Sigmoid colon (tissue), 7 donors: ENCODE results near the gene TJP2. TPM values are rescaled to one million over a fixed set of nuclear protein-coding genes. Genes with fewer than 3 reads are reported as not detected.

Experiments used
- DNase-seq: peaks from one replicate; pipeline ENCODE4 v3.0.0-alpha.2; 2019
- H3K27ac ChIP-seq, 4 donors: fragments of 200-600 bp; sonication (generic); one replicate each; pipeline ENCODE4 v1.5.1; 2016 to 2019; ENCODE audit warnings: mild to moderate bottlenecking in 1 of 4
- H3K27me3 ChIP-seq, 3 donors: fragments of 200-600 bp; sonication (generic); one replicate each; pipeline ENCODE4 v1.5.1; 2019; ENCODE audit warnings: mild to moderate bottlenecking in 1 of 3
- H3K36me3 ChIP-seq, 4 donors: fragments of 200-600 bp; sonication (generic); one replicate each; pipeline ENCODE4 v1.5.1; 2016 to 2019
- H3K4me1 ChIP-seq, 4 donors: fragments of 200-600 bp; sonication (generic); one replicate each; pipeline ENCODE4 v1.5.1; 2017 to 2019
- H3K4me3 ChIP-seq, 4 donors: fragments of 200-600 bp; sonication (generic); one replicate each; pipeline ENCODE4 v1.5.1; 2017 to 2019; ENCODE audit warnings: mild to moderate bottlenecking in 2 of 4, moderate library complexity in 1 of 4
- H3K9me3 ChIP-seq, 4 donors: fragments of 200-600 bp in 3 of 4; sonication (generic) in 3 of 4; one replicate each; pipeline versions ENCODE4 v1.5.1 to v1.6.1; 2013 to 2019
- EP300 ChIP-seq, 4 donors: sonication (generic); formaldehyde crosslinking; IDR thresholded peaks; one replicate each; pipeline ENCODE4 v1.6.1; 2017; ENCODE audit warnings: antibody characterized with exemption in 4 of 4
- POLR2A ChIP-seq, 2 donors: fragments of 450-650 bp; IDR thresholded peaks; one replicate each; pipeline ENCODE4 v1.6.1; 2016; ENCODE audit warnings: antibody characterized with exemption in 2 of 2, mild to moderate bottlenecking in 2 of 2, moderate library complexity in 2 of 2
- POLR2AphosphoS5 ChIP-seq, 4 donors: sonication (generic); formaldehyde crosslinking; IDR thresholded peaks; one replicate each; pipeline ENCODE4 v1.6.1; 2017; ENCODE audit warnings: antibody characterized with exemption in 4 of 4
- WGBS, 2 donors: extraction: QIAGEN DNeasy Blood & Tissue Kit; methylation state at CpG; one replicate each; pipeline ENCODE4 v1.1.7; 2013; 5-methylcytosine and 5-hydroxymethylcytosine counted together
- intact Hi-C: fragments of 100-400 bp; cut with DNase I; formaldehyde crosslinking; loops from one replicate; pipeline ENCODE4 v1.15.1; 2023
- polyA plus RNA-seq, 3 donors: library from polyadenylated mRNA; stranded (reverse); fragments of 200-250 nt; gene quantifications; one replicate each; pipeline ENCODE4 v1.2.3, GENCODE V29; 2013
- total RNA-seq, 4 donors: library from RNA; depleted of rRNA; stranded (reverse); fragments of >200 nt; gene quantifications; one replicate each; pipeline ENCODE4 v1.1.0, GENCODE V29; 2016
- TF ChIP-seq, protein P1 (sequence below), 4 experiments: fragments of 450-650 bp in 3 of 4; fragments of 200-600 bp in 1 of 4; IDR thresholded peaks; one replicate each; pipeline ENCODE4 v1.5.1; 2016 to 2019; ENCODE audit warnings: antibody characterized with exemption in 4 of 4, mild to moderate bottlenecking in 3 of 4, moderate library complexity in 2 of 4
- donor health status: healthy with polysubstance abuse.
- donor health status: Bipolar disorder and iron deficiency.
- donor health status: healthy.

TJP2 gene
- total and polyA plus RNA-seq, 7 donors, result 16.1 to 46.5 (median 27.8) TPM

DNA sequence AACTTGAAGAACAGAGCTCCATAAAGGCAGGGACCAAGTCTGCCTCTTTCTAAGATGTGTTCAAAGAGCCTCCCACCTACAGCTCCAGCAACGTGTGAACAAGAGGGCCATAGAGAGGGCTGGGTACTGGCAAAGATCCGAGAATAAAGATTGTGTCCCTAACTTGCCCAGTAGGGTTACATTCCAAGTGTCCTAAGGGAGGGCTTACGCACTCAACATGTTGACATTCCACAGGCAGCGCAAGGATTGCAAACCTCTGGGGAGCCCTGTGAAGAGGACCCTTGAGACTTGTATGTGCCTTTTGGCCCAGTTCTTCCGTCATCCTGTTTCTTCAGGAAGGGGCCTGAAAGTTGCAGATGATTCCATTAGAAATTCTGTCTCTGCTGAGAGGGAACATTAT is 102.7 kb downstream of the TJP2 start:
- 71% methylated on average over 5 of the region's 5 CpGs for WGBS, 2 donors
- intact Hi-C loops, result no loop called here

DNA sequence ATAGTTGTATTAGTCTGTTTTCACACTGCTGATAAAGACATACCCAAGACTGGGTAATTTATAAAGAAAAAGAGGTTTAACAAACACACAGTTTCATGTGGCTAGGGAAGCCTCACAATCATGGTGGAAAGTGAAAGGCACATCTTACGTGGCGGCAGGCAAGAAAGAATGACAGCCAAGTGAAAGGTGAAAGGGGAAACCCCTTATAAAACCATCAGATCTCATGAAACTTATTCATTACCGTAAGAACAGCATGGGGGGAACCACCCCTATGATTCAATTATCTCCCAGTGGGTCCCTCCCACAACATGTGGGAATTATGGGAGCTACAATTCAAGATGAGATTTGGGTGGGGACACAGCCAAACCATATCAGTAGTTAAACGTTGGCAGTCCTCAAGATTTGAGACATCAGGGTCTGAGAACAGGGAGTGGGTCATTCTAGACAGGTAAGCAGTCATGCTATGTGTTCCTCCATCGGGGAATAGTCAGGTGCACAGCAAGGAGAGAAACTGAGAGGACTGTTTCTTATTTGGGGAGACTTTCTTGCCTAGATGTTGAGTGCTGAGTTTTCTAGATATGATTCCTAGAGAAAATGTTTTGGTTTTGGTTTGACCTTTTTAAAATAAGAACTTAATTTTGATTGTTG is 105.1 kb downstream of the TJP2 start:
- Histone ChIP-seq H3K36me3 (no peaks in the 10 kb centered on the region), H3K4me3 (no peak overlapping the region), H3K9me3 (no peaks in the 10 kb centered on the region), H3K27me3 (no peaks in the 10 kb centered on the region), H3K4me1 (no peaks in the 10 kb centered on the region), H3K27ac (no peak overlapping the region)
- no peak for TF ChIP-seq POLR2A (IDR thresholded peaks at IDR 0.05)
- TF ChIP-seq POLR2AphosphoS5 (IDR thresholded peaks at IDR 0.05), result no peak
- no peak for TF ChIP-seq EP300 (IDR thresholded peaks at IDR 0.05)
- TF ChIP-seq, protein P1, sequence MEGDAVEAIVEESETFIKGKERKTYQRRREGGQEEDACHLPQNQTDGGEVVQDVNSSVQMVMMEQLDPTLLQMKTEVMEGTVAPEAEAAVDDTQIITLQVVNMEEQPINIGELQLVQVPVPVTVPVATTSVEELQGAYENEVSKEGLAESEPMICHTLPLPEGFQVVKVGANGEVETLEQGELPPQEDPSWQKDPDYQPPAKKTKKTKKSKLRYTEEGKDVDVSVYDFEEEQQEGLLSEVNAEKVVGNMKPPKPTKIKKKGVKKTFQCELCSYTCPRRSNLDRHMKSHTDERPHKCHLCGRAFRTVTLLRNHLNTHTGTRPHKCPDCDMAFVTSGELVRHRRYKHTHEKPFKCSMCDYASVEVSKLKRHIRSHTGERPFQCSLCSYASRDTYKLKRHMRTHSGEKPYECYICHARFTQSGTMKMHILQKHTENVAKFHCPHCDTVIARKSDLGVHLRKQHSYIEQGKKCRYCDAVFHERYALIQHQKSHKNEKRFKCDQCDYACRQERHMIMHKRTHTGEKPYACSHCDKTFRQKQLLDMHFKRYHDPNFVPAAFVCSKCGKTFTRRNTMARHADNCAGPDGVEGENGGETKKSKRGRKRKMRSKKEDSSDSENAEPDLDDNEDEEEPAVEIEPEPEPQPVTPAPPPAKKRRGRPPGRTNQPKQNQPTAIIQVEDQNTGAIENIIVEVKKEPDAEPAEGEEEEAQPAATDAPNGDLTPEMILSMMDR (IDR thresholded peaks at IDR 0.05), result no peak
- no peak for DNase-seq
- intact Hi-C loops, result no loop called here
- WGBS, 2 donors, result 73 to 82% methylated on average over 5 of the region's 5 CpGs

More for the DNA sequence above, 102.7 kb downstream of the TJP2 start:
- Histone ChIP-seq H3K4me3 (no peak overlapping the region), H3K27ac (no peak overlapping the region), H3K9me3 (no peaks in the 10 kb centered on the region), H3K4me1 (no peaks in the 10 kb centered on the region), H3K27me3 (no peaks in the 10 kb centered on the region), H3K36me3 (no peaks in the 10 kb centered on the region)
- DNase-seq, result no peak
- TF ChIP-seq EP300 (IDR thresholded peaks at IDR 0.05), result peak in 2 of 4 donors; percentile 21 to 25
- no peak for TF ChIP-seq POLR2A (IDR thresholded peaks at IDR 0.05)
- TF ChIP-seq, protein P1 (IDR thresholded peaks at IDR 0.05), result no peak
- TF ChIP-seq POLR2AphosphoS5 (IDR thresholded peaks at IDR 0.05), result peak in 1 of 4 donors; percentile 10

DNA sequence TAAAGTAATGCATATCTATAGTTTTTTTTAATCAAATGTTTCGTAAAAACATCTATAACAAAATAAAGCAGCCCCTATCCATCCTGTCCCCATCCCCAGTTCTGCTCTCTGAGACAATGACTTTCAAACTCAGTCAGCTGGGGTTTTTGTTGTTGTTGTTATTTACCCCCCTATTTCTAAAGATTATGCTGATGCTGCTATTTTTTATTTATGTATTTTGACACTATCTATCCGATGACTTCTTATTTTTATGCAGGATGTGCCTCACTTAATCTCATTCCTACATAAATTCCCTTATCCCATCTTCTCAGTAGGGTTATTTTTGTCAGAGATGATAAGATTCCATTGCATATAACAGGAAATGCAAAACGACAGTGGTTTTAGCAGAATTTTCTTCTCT is 105.7 kb downstream of the TJP2 start:
- Histone ChIP-seq H3K4me3 (no peak overlapping the region), H3K27me3 (no peaks in the 10 kb centered on the region), H3K9me3 (no peaks in the 10 kb centered on the region), H3K36me3 (no peaks in the 10 kb centered on the region), H3K4me1 (no peaks in the 10 kb centered on the region), H3K27ac (no peak overlapping the region)
- WGBS, 2 donors, result 56 to 71% methylated on average over 3 of the region's 3 CpGs
- TF ChIP-seq POLR2A (IDR thresholded peaks at IDR 0.05), result no peak
- no peak for TF ChIP-seq POLR2AphosphoS5 (IDR thresholded peaks at IDR 0.05)
- no peak for DNase-seq
- intact Hi-C loops, result no loop called here

DNA sequence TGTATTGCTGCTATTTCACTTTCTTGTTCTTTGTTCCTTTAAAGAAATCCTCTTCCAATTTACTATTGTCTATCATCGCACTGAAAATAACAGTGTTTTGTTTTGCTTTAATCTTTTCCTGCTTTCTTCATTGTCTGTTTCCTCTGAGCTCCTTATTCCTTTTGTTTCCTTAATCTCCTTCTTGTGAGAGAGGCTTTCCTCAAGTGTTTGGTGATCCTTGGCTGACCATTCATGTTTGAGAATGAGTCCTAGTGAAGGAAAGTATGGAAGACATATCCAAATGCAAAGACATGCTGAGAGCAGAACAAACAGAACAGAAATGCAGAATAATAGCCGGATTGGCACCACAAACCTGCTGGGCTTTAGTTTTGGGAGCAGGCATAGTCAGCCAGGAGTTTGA is 108.9 kb downstream of the TJP2 start:
- WGBS, 2 donors, result 76 to 83% methylated on average over 2 of the region's 2 CpGs
- intact Hi-C loops, result no loop called here
- H3K27ac ChIP-seq, result no peak overlapping the region
- no peaks in the 10 kb centered on the region for H3K9me3 ChIP-seq
- TF ChIP-seq EP300 (IDR thresholded peaks at IDR 0.05) (no peak), POLR2AphosphoS5 (IDR thresholded peaks at IDR 0.05) (no peak)
- TF ChIP-seq, protein P1 (IDR thresholded peaks at IDR 0.05), result no peak
- H3K27me3 ChIP-seq, result no peaks in the 10 kb centered on the region
- no peaks in the 10 kb centered on the region for H3K4me1 ChIP-seq
- no peaks in the 10 kb centered on the region for H3K36me3 ChIP-seq
- no peak overlapping the region for H3K4me3 ChIP-seq
- no peak for DNase-seq

DNA sequence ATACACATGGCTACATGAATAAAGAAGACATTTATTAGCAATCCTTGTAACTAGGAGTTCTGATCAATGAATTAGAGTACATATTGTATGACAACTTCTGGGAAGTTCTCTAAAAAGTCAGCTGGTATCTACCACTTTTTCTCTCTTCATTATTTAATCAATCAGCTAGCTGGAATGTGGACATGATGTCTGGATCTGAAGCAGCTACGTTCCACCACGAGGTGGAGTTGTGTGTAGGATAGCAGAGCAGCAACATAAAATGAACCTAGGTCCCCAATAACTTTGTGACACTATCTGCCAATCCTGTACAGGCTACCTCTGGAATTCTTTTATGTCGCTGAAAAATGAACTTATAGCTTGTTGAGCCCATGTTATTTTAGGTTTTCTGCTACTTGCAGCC is 118.0 kb downstream of the TJP2 start:
- H3K36me3 ChIP-seq, result no peaks in the 10 kb centered on the region
- H3K9me3 ChIP-seq, result no peaks in the 10 kb centered on the region
- DNase-seq, result no peak
- intact Hi-C loops, result no loop called here
- 89 to 90% methylated on average over 3 of the region's 3 CpGs for WGBS, 2 donors
- H3K4me1 ChIP-seq, result peaks cover 0 to 13% (median 10%) of the 10 kb centered on the region in 4 donors
- no peak overlapping the region for H3K4me3 ChIP-seq
- H3K27ac ChIP-seq, result no peak overlapping the region
- no peaks in the 10 kb centered on the region for H3K27me3 ChIP-seq
- no peak for TF ChIP-seq POLR2AphosphoS5 (IDR thresholded peaks at IDR 0.05)
- TF ChIP-seq EP300 (IDR thresholded peaks at IDR 0.05), result no peak
- TF ChIP-seq, protein P1 (IDR thresholded peaks at IDR 0.05), result no peak
- no peak for TF ChIP-seq POLR2A (IDR thresholded peaks at IDR 0.05)
